ENCODE data around the gene NXNL1. TPM values are rescaled to one million over a fixed set of nuclear protein-coding genes. Genes with fewer than 3 reads are reported as not detected.

NXNL1 gene
- total and polyA plus RNA-seq, 7 donors: 0.14 to 1.0 (median 0.55) TPM; not detected in 1

DNA sequence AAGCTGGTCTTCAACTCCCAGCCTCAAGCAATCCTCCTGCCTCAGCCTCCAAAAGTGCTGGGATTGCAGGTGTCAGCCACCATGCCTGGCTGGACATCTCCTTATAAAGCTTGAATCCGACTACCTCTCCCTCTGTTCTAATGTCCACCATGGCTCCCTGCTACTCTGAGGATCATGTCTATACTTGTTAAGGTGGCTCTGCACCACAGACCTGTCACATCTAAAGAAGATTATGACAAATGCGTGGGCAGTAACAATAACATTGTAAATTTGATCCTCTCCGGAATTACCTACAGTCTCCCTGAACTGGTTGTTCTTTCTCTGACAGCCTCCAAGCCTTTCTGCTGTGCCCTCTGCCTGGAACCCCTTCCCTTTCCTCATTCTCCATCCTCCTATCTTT, 1.8 kb downstream of the NXNL1 start:
- no peaks in the 10 kb centered on the region for H3K4me1 ChIP-seq
- H3K4me3 ChIP-seq: no peak overlapping the region
- no peaks in the 10 kb centered on the region for H3K9me3 ChIP-seq
- no peak overlapping the region for H3K27ac ChIP-seq
- WGBS, 3 donors: 67 to 80% (median 78%) methylated on average over 3 of the region's 3 CpGs
- H3K36me3 ChIP-seq (ENCODE audit: insufficient read depth in 1 of 2, low read depth in 1 of 2): no peaks in the 10 kb centered on the region
- no peak for TF ChIP-seq CTCF (IDR thresholded peaks at IDR 0.05)
- no peak for DNase-seq
- intact Hi-C loops (cut with DNase I): loop anchor here in 1 of 2 donors (5.0 kb wide), 1 partner anchor 113 kb away; no protein-coding TSS in a partner anchor
- ATAC-seq: no peak
- peaks cover 0 to 57% (median 9%) of the 10 kb centered on the region in 3 donors for H3K27me3 ChIP-seq (ENCODE audit: insufficient read depth in 3 of 3, low read length in 2 of 3)

GRCh38 chr19:17457616-17458015, 3.1 kb downstream of the NXNL1 start:
- intact Hi-C loops (cut with DNase I): loop anchor here in 1 of 2 donors (5.0 kb wide), 1 partner anchor 115 kb away; no protein-coding TSS in a partner anchor
- Histone ChIP-seq H3K27me3 (ENCODE audit: insufficient read depth in 3 of 3, low read length in 2 of 3) (peaks cover 0 to 63% (median 12%) of the 10 kb centered on the region in 3 donors), H3K9me3 (no peaks in the 10 kb centered on the region), H3K4me3 (no peak overlapping the region), H3K4me1 (peaks cover 4% of the 10 kb centered on the region), H3K27ac (no peak overlapping the region), H3K36me3 (ENCODE audit: insufficient read depth in 1 of 2, low read depth in 1 of 2) (no peaks in the 10 kb centered on the region)
- no peak for DNase-seq
- 12 to 28% (median 22%) methylated on average over 6 of the region's 6 CpGs for WGBS, 3 donors
- no peak for TF ChIP-seq CTCF (IDR thresholded peaks at IDR 0.05)
- no peak for ATAC-seq

DNA sequence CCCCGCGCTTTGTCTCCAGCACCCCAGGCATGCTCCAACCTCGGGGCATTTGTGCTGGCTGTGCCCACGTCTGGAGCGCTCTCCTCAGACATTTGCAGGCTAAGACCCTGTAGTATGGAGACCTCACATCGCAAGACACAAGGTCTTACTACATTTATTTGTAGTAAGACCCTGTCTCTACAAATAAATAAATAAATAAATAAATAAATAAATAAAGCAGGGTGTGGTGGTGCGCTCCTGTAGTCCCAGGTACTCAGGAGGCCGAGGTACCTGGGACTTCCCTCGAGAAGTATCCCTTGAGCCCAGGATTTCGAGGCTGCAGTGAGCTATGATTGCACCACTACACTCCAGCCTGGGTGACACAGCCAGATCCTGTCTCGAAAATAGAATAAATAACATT, 4.6 kb downstream of the NXNL1 start:
- DNase-seq (no peak), ATAC-seq (no peak)
- TF ChIP-seq CTCF (IDR thresholded peaks at IDR 0.05): no peak
- Histone ChIP-seq H3K9me3 (no peaks in the 10 kb centered on the region), H3K4me3 (no peak overlapping the region), H3K4me1 (peaks cover 4% of the 10 kb centered on the region), H3K27ac (no peak overlapping the region), H3K36me3 (ENCODE audit: insufficient read depth in 1 of 2, low read depth in 1 of 2) (no peaks in the 10 kb centered on the region), H3K27me3 (ENCODE audit: insufficient read depth in 3 of 3, low read length in 2 of 3) (peaks cover 0 to 73% (median 15%) of the 10 kb centered on the region in 3 donors)
- intact Hi-C loops (cut with DNase I): loop anchor here in 1 of 2 donors (5.0 kb wide), 1 partner anchor 116 kb away; no protein-coding TSS in a partner anchor
- WGBS, 3 donors: 62 to 69% (median 63%) methylated on average over 10 to 11 of the region's 11 CpGs

DNA sequence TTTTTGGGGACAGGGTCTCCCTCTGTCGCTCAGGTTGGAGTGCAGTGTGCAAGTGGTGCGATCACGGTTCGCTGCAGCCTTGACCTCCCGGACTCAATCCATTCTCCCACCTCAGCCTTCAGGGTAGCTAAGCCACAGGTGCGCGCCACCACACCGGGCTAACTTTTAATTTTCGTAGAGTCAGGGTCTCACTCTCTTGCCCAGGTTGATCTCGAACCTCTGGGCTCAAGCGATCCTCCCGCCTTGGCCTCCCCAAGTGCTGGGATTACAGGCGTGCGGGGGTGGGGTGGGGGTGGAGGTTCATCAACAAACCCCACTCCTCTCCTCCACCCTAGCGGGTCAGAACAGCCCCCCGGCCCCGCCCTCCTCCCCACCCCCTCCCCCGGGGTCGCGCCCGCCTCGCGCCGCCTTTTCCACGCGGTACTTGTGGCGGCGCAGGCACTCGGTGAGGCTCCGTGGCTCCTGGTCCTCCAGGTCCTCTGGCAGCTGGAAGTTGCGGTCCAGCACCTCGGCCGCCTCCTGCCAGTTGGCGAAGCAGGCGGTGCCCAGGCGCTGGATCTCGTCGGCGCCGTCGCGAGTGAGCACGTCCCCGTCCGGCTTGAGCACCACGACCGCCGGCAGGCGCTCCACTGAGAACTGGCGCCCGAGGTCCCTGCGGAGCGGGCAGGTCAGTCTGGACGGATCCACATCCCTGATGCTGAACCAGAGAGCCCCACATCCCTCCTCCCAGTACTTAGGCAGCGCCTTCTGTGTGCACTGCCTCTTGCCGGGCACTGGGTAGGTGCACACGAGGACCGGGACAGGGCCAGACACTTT, 5.2 kb downstream of the NXNL1 start:
- no peak overlapping the region for H3K27ac ChIP-seq
- peaks cover 0 to 67% (median 15%) of the 10 kb centered on the region in 3 donors for H3K27me3 ChIP-seq (ENCODE audit: insufficient read depth in 3 of 3, low read length in 2 of 3)
- 10 to 13% (median 10%) methylated on average over 41 to 58 of the region's 58 CpGs for WGBS, 3 donors
- no peaks in the 10 kb centered on the region for H3K36me3 ChIP-seq (ENCODE audit: insufficient read depth in 1 of 2, low read depth in 1 of 2)
- no peak for TF ChIP-seq CTCF (IDR thresholded peaks at IDR 0.05)
- H3K4me3 ChIP-seq: no peak overlapping the region
- intact Hi-C loops (cut with DNase I): loop anchor here in 1 of 2 donors (5.0 kb wide), 1 partner anchor 117 kb away; no protein-coding TSS in a partner anchor
- H3K4me1 ChIP-seq: peaks cover 4% of the 10 kb centered on the region
- no peaks in the 10 kb centered on the region for H3K9me3 ChIP-seq
- DNase-seq: no peak
- ATAC-seq: no peak
